ENCODE measurements around the gene LDLRAD3. TPM values are rescaled to one million over a fixed set of nuclear protein-coding genes. Genes with fewer than 3 reads are reported as not detected.

Gene LDLRAD3
- polyA plus RNA-seq, 1 experiment, result 7.8 TPM

DNA sequence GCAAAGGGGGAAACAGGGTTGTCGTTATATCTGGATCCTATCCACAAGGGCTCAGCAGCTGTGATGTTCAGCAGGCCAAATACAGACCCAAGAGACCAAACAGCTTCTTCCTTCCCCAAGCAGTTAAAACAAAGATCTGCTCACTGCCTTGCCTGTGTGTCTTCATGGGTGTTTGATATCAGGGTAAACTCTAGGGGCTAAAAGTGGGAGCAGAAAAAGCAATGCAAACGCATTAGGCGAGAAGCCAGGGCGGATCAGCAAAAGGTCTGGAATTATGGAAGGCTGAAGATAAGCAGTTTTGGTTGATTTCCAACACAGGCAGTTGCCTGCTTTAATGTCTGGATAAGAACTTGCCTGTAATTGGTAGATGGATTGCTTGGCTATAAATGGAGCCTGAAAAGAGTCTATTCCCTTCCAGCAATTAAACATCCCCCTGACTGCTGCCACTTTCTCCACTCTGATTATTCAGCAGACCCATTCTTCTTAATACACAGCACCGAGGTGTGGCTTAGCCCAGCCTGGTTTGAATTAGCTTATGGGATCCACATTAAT lies 219.1 kb downstream of the LDLRAD3 start:
- H3K27ac ChIP-seq (ENCODE audit: low read depth, low read length), result no peak overlapping the region
- ChIA-PET POLR2A (no interaction called here), CTCF (interaction anchor here (0.8 to 1.6 kb wide), 5 partner anchors 9 to 341 kb away, joined by 3 to 4 read pairs (median 3); no protein-coding TSS in a partner anchor)
- no peak overlapping the region for H3K4me3 ChIP-seq (ENCODE audit: low read depth, low read length)
- no peaks in the 10 kb centered on the region for H3K9me3 ChIP-seq (ENCODE audit: control insufficient read depth, insufficient read depth, low read length)
- no peak for TF ChIP-seq CTCF (IDR thresholded peaks at IDR 0.05; ENCODE audit: low read depth, low read length)
- DNase-seq (ENCODE audit: low read depth, low spot score), result no peak
- no peaks in the 10 kb centered on the region for H3K27me3 ChIP-seq (ENCODE audit: control insufficient read depth, insufficient read depth, low read length)

DNA sequence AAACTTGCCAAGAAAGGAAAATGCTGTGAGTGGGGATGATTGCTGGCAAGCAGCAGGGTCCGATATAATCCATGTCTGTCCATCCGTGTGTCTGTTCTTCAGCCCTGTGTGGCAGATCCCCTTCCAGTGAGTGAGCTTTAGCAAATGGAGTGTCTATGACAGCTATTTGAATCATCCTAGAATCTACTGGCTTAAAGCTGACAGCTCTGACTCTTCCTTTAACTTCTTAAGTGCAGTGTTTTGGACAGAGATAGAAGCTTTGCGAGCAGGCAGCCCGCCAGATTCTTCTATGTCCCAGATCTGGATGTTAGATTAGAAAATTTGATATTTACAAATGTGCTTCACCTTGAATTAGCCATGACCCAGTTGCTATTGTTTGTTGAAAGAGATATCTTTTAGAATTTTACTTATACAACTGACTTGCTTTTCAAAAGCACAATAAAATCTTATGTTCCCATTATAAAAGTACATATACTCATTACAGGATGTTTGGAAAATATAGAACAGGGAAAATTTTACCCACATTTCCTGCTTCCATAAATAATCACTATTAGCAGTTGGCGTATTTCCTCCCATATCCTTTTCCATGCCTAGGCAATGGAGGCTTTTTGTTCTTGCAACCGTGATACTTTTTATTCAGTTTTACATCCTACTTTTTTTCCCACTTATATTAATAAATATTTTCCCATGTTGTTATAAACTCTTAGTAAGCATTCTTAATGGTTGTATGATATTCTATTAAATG lies 220.8 kb downstream of the LDLRAD3 start:
- H3K4me3 ChIP-seq (ENCODE audit: low read depth, low read length), result no peak overlapping the region
- no peaks in the 10 kb centered on the region for H3K27me3 ChIP-seq (ENCODE audit: control insufficient read depth, insufficient read depth, low read length)
- no peak overlapping the region for H3K27ac ChIP-seq (ENCODE audit: low read depth, low read length)
- no peak for DNase-seq (ENCODE audit: low read depth, low spot score)
- no peak for TF ChIP-seq CTCF (IDR thresholded peaks at IDR 0.05; ENCODE audit: low read depth, low read length)
- no peaks in the 10 kb centered on the region for H3K9me3 ChIP-seq (ENCODE audit: control insufficient read depth, insufficient read depth, low read length)
- ChIA-PET POLR2A (no interaction called here), CTCF (interaction anchor here (1.1 to 1.5 kb wide), 3 partner anchors 9 to 123 kb away, joined by 4 read pairs; no protein-coding TSS in a partner anchor)

DNA sequence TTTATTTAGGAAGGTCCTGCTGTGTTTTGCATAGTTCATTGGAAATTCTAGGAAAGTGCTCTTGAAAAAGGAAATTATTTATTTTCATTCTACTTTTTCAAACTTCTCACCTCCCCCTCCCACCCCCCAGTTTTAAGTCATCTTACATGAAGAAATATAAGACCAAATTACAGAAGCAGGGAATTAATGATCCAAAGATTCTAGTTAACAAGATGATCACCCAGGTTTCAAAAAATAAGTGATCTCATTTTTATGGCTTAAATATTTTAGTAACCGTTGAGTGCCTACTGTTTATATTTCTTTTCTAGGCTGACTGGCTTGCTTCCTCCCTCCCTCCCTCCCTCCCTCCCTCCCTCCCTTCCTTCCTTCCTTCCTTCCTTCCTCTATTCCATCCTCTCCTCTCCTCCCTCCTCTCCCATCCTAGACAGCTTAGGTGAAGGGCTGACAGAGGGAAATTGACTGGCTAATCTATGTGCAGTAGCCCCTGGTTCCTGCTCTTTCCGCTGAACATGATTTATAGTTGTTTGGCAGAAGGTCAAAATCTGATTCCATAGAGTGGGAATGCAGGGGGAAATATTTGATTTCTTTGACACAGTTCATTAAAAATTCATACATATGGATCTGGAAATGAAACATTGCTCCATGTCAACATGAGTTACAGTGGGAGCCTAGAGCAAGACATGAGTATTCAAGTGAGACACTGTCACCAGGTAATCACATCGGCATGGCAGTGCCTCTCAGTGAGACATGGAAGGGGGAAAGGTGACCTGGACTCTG lies 221.9 kb downstream of the LDLRAD3 start:
- H3K4me3 ChIP-seq (ENCODE audit: low read depth, low read length), result no peak overlapping the region
- no peaks in the 10 kb centered on the region for H3K27me3 ChIP-seq (ENCODE audit: control insufficient read depth, insufficient read depth, low read length)
- POLR2A ChIA-PET, result no interaction called here
- H3K27ac ChIP-seq (ENCODE audit: low read depth, low read length), result no peak overlapping the region
- CTCF ChIA-PET, result no interaction called here
- DNase-seq (ENCODE audit: low read depth, low spot score), result no peak
- no peak for TF ChIP-seq CTCF (IDR thresholded peaks at IDR 0.05; ENCODE audit: low read depth, low read length)
- no peaks in the 10 kb centered on the region; the same call in 1 of the 2 replicates for H3K9me3 ChIP-seq (ENCODE audit: control insufficient read depth, insufficient read depth, low read length)

- Histone ChIP-seq H3K9me3 (ENCODE audit: control insufficient read depth, insufficient read depth, low read length) (no peaks in the 10 kb centered on the region; the same call in 1 of the 2 replicates), H3K27ac (ENCODE audit: low read depth, low read length) (no peak overlapping the region), H3K27me3 (ENCODE audit: control insufficient read depth, insufficient read depth, low read length) (no peaks in the 10 kb centered on the region), H3K4me3 (ENCODE audit: low read depth, low read length) (no peak overlapping the region)
- DNase-seq (ENCODE audit: low read depth, low spot score), result no peak
- CTCF ChIA-PET, result no interaction called here
- TF ChIP-seq CTCF (IDR thresholded peaks at IDR 0.05; ENCODE audit: low read depth, low read length), result no peak
- POLR2A ChIA-PET, result no interaction called here
These were observed 223.2 kb downstream of the LDLRAD3 start for GRCh38 chr11:36167073-36167472.
